ENCODE measurements around the gene POU3F3. TPM values are rescaled to one million over a fixed set of nuclear protein-coding genes. Genes with fewer than 3 reads are reported as not detected.

Gene POU3F3
- total RNA-seq, 2 donors from 2014 or later = 0.42 TPM; not detected in 1

- intact Hi-C loops (cut with DNase I) = no loop called here
- H3K4me1 ChIP-seq = no peaks in the 10 kb centered on the region
- no peak overlapping the region for H3K27ac ChIP-seq
- H3K36me3 ChIP-seq = no peaks in the 10 kb centered on the region
- no peak overlapping the region for H3K9ac ChIP-seq (ENCODE audit: low read depth in 2 of 2, low read length in 2 of 2)
- no peaks in the 10 kb centered on the region for H3K27me3 ChIP-seq
- TF ChIP-seq, protein P1, sequence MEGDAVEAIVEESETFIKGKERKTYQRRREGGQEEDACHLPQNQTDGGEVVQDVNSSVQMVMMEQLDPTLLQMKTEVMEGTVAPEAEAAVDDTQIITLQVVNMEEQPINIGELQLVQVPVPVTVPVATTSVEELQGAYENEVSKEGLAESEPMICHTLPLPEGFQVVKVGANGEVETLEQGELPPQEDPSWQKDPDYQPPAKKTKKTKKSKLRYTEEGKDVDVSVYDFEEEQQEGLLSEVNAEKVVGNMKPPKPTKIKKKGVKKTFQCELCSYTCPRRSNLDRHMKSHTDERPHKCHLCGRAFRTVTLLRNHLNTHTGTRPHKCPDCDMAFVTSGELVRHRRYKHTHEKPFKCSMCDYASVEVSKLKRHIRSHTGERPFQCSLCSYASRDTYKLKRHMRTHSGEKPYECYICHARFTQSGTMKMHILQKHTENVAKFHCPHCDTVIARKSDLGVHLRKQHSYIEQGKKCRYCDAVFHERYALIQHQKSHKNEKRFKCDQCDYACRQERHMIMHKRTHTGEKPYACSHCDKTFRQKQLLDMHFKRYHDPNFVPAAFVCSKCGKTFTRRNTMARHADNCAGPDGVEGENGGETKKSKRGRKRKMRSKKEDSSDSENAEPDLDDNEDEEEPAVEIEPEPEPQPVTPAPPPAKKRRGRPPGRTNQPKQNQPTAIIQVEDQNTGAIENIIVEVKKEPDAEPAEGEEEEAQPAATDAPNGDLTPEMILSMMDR (IDR thresholded peaks at IDR 0.05) = no peak
- no peak overlapping the region for H3K4me3 ChIP-seq
- no peak for DNase-seq
- H3K9me3 ChIP-seq = no peaks in the 10 kb centered on the region
Observed at GRCh38 chr2:104878863-104879512, 25.1 kb downstream of the POU3F3 start.

GRCh38 chr2:104880076-104880475 is 26.2 kb downstream of the POU3F3 start:
- Histone ChIP-seq H3K27me3 (no peaks in the 10 kb centered on the region), H3K4me1 (no peaks in the 10 kb centered on the region), H3K9me3 (no peaks in the 10 kb centered on the region), H3K4me3 (no peak overlapping the region), H3K9ac (ENCODE audit: low read depth in 2 of 2, low read length in 2 of 2) (no peak overlapping the region), H3K27ac (no peak overlapping the region), H3K36me3 (no peaks in the 10 kb centered on the region)
- TF ChIP-seq, protein P1 (IDR thresholded peaks at IDR 0.05) = no peak
- intact Hi-C loops (cut with DNase I) = no loop called here
- no peak for DNase-seq

DNA sequence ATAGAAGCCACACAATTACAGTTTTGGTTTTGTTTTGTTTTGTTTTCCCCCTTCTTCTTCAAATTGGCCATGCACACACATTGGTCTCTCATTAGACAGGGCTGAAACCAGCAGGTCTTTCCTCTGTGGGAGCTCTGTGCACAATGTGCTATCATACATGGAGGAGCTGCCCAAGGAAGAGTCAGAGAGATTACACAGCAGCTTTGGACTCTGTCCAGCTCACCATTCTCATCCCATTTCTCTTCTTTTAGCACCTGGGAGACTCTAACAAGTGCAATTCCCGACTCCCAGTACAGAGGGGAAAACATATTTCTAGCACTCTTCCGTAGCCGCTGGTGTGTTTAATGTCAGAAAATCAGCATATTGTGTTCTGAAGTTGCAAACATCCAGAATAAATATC is 29.4 kb downstream of the POU3F3 start:
- Histone ChIP-seq H3K9me3 (no peaks in the 10 kb centered on the region), H3K27me3 (no peaks in the 10 kb centered on the region)
- intact Hi-C loops (cut with DNase I) = no loop called here

DNA sequence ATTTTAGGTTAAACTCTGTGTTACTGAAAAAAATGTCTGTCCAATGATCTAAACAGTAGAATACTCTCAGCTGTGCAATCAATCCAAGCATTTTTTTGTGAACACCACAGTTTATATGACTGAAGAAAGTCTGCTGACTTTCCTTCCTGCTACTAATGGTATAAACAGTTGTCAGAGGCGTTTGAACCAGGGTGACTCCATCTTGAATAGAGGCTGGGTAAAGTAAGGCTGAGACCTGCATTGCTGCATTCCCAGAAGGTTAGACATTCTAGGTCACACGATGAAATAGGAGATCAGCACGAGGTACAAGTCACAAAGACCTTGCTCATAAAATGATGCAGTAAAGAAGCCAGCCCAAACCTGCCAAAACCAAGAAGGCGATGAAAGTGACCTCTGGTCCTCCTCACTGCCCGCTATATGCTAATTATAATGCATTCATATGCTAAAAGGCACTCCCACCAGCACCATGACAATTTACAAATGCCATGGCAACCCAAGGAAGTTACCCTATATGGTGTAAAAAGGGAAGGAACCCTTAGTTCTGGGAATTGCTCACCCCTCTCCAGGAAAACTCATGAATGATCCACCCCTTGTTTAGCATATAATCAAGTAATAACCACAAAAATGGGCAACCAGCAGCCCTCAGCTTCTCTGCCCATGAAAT is 31.3 kb downstream of the POU3F3 start:
- Histone ChIP-seq H3K9ac (ENCODE audit: low read depth in 2 of 2, low read length in 2 of 2) (no peak overlapping the region), H3K27me3 (no peaks in the 10 kb centered on the region), H3K4me1 (no peaks in the 10 kb centered on the region), H3K27ac (no peak overlapping the region), H3K36me3 (no peaks in the 10 kb centered on the region), H3K4me3 (no peak overlapping the region), H3K9me3 (no peaks in the 10 kb centered on the region)
- intact Hi-C loops (cut with DNase I) = no loop called here
- no peak for DNase-seq
- TF ChIP-seq, protein P1 (IDR thresholded peaks at IDR 0.05) = no peak

More for the DNA sequence above, 29.4 kb downstream of the POU3F3 start:
- Histone ChIP-seq H3K9ac (ENCODE audit: low read depth in 2 of 2, low read length in 2 of 2) (no peak overlapping the region), H3K27ac (no peak overlapping the region), H3K4me1 (no peaks in the 10 kb centered on the region), H3K36me3 (no peaks in the 10 kb centered on the region), H3K4me3 (no peak overlapping the region)
- no peak for DNase-seq
- TF ChIP-seq, protein P1 (IDR thresholded peaks at IDR 0.05) = no peak

DNA sequence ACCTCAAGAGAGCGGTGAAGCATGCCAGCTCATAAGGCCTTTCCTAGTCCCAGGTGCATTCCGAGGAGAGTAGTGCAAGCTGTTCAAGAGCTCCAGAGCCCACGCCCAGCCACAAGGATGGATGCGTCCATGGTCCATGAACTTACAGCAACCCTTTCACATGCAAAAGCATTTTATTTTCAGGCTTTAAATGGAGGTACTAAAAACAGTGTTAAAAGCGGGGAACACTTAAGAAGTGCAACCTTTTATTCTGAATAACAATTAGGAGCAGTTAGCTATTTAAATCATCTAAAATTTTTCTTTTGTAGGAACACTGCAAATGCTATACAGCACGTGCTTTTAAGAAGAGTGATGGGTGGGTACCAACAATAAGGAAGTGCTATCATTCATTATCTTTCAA is 33.8 kb downstream of the POU3F3 start:
- DNase-seq = no peak
- H3K27me3 ChIP-seq = no peaks in the 10 kb centered on the region
- intact Hi-C loops (cut with DNase I) = no loop called here
- H3K27ac ChIP-seq = no peak overlapping the region
- no peaks in the 10 kb centered on the region for H3K9me3 ChIP-seq
- no peaks in the 10 kb centered on the region for H3K36me3 ChIP-seq
- H3K9ac ChIP-seq (ENCODE audit: low read depth in 2 of 2, low read length in 2 of 2) = no peak overlapping the region
- no peak overlapping the region for H3K4me3 ChIP-seq
- TF ChIP-seq, protein P1 (IDR thresholded peaks at IDR 0.05) = no peak
- H3K4me1 ChIP-seq = no peaks in the 10 kb centered on the region
